Epithelial cell of proximal tubule (primary cell): Measurements from ENCODE around the gene SLCO1C1. TPM values are rescaled to one million over a fixed set of nuclear protein-coding genes. Genes with fewer than 3 reads are reported as not detected.

ENCODE experiments used
- DNase-seq: peaks from one replicate; pipeline ENCODE4 v3.0.0-alpha.2; 2011; ENCODE audit warnings: low read depth
- H3K4me3 ChIP-seq: 2 replicates; pipeline ENCODE4 v1.5.1; 2011; ENCODE audit warnings: low read depth, mild to moderate bottlenecking, low read length
- CTCF ChIP-seq: conservative IDR thresholded peaks from 2 replicates; pipeline ENCODE4 v1.5.1; 2012; ENCODE audit warnings: low read depth, mild to moderate bottlenecking, low read length
- total RNA-seq: library from RNA; depleted of rRNA; stranded (reverse); fragments of >200 nt; gene quantifications from 2 replicates; pipeline ENCODE4 v1.2.3, GENCODE V29; 2015

The SLCO1C1 gene
- total RNA-seq, 1 donor from 2014 or later = not detected

- TF ChIP-seq CTCF = no peak
- no peak for DNase-seq
- no peak overlapping the region for H3K4me3 ChIP-seq
These were observed 1.2 kb downstream of the SLCO1C1 start for GRCh38 chr12:20696181-20696905.

- no peak overlapping the region for H3K4me3 ChIP-seq
- DNase-seq = no peak
- TF ChIP-seq CTCF = no peak
These were observed 6.0 kb downstream of the SLCO1C1 start for GRCh38 chr12:20701106-20701505.

GRCh38 chr12:20704860-20705259, 9.7 kb downstream of the SLCO1C1 start:
- no peak for DNase-seq

GRCh38 chr12:20711846-20712245, 16.7 kb downstream of the SLCO1C1 start:
- H3K4me3 ChIP-seq = no peak overlapping the region
- DNase-seq = no peak
- TF ChIP-seq CTCF = no peak

More at GRCh38 chr12:20704860-20705259, 9.7 kb downstream of the SLCO1C1 start:
- TF ChIP-seq CTCF = no peak
- H3K4me3 ChIP-seq = no peak overlapping the region

- no peak overlapping the region for H3K4me3 ChIP-seq
- no peak for DNase-seq
- TF ChIP-seq CTCF = no peak
These were observed 20.9 kb downstream of the SLCO1C1 start for GRCh38 chr12:20716037-20716436.

- DNase-seq = no peak
- no peak for TF ChIP-seq CTCF
- H3K4me3 ChIP-seq = no peak overlapping the region
These were observed 21.9 kb downstream of the SLCO1C1 start for GRCh38 chr12:20716985-20717384.

- no peak overlapping the region for H3K4me3 ChIP-seq
- no peak for DNase-seq
- TF ChIP-seq CTCF = no peak
These were observed 23.2 kb downstream of the SLCO1C1 start for GRCh38 chr12:20718294-20718693.
